GM12801 (cell line): ENCODE measurements around the gene FTO.

Source experiments
- CTCF ChIP-seq: IDR thresholded peaks from one replicate; pipeline ENCODE4 v1.5.1; 2011; ENCODE audit warnings: control low read depth; ENCODE audit not compliant: insufficient read length; ENCODE audit errors: extremely low read depth

FTO gene

GRCh38 chr16:53673189-53673588 is 30.8 kb upstream of the FTO start:
- no peak for TF ChIP-seq CTCF

- no peak for TF ChIP-seq CTCF
These were observed 25.8 kb upstream of the FTO start for GRCh38 chr16:53678155-53678554.

GRCh38 chr16:53678756-53679343 is 25.1 kb upstream of the FTO start:
- TF ChIP-seq CTCF = no peak

GRCh38 chr16:53680756-53681155 is 23.2 kb upstream of the FTO start:
- TF ChIP-seq CTCF = no peak

GRCh38 chr16:53681354-53681753 is 22.6 kb upstream of the FTO start:
- TF ChIP-seq CTCF = no peak

- no peak for TF ChIP-seq CTCF
These were observed 17.2 kb upstream of the FTO start for GRCh38 chr16:53686710-53687109.

GRCh38 chr16:53689636-53690035 is 14.3 kb upstream of the FTO start:
- no peak for TF ChIP-seq CTCF
